HEK293 (cell line): ENCODE results near the gene APOBR.

Experiments
- CTCF ChIP-seq: fragments of 450-650 bp; formaldehyde crosslinking; IDR thresholded peaks from 2 replicates; pipeline ENCODE4 v1.5.1; 2016; ENCODE audit warnings: missing biosample characterization, missing genetic modification characterization
- HOXC10 ChIP-seq: sonication (generic); formaldehyde crosslinking; IDR thresholded peaks from 2 replicates; pipeline ENCODE4 v1.8.1; 2023; ENCODE audit warnings: mild to moderate bottlenecking, missing genetic modification reagents
- TCF7L2 ChIP-seq: IDR thresholded peaks from 2 replicates; pipeline ENCODE4 v1.6.1; 2011; ENCODE audit warnings: low read depth, mild to moderate bottlenecking, inconsistent platforms, low read length, moderate library complexity, borderline replicate concordance
- ZNF138 ChIP-seq: fragments of 450-650 bp; formaldehyde crosslinking; IDR thresholded peaks from 2 replicates; pipeline ENCODE4 v1.5.1; 2016; ENCODE audit warnings: missing biosample characterization, missing genetic modification characterization, borderline replicate concordance
- ZNF175 ChIP-seq: fragments of 450-650 bp; formaldehyde crosslinking; IDR thresholded peaks from 2 replicates; pipeline ENCODE4 v1.5.1; 2016; ENCODE audit warnings: missing biosample characterization, missing genetic modification characterization
- ZNF23 ChIP-seq: fragments of 450-650 bp; formaldehyde crosslinking; IDR thresholded peaks from 2 replicates; pipeline ENCODE4 v1.5.1; 2016; ENCODE audit warnings: missing biosample characterization, missing genetic modification characterization, borderline replicate concordance
- ZNF544 ChIP-seq: fragments of 450-650 bp; formaldehyde crosslinking; IDR thresholded peaks from 2 replicates; pipeline ENCODE4 v1.5.0; 2017; ENCODE audit warnings: missing biosample characterization, missing genetic modification characterization
- ZNF707 ChIP-seq: fragments of 450-650 bp; formaldehyde crosslinking; IDR thresholded peaks from 2 replicates; pipeline ENCODE4 v1.5.1; 2016; ENCODE audit warnings: missing biosample characterization, missing genetic modification characterization
- ZSCAN23 ChIP-seq: fragments of 450-650 bp; formaldehyde crosslinking; IDR thresholded peaks from 2 replicates; pipeline ENCODE4 v1.5.1; 2016; ENCODE audit warnings: missing biosample characterization, missing genetic modification characterization

GRCh38 chr16:28526201-28527099 lies 32.0 kb downstream of the APOBR start:
- TF ChIP-seq CTCF (no peak), ZNF175 (tag by site-specific recombination) (no peak), ZNF138 (no peak), ZSCAN23 (no peak), ZNF544 (tag by site-specific recombination) (no peak), ZNF707 (tag by site-specific recombination) (no peak), TCF7L2 (no peak), ZNF23 (tag by site-specific recombination) (no peak), HOXC10 (CRISPR knock-in tag) (no peak)
